H1 (cell line): ENCODE data around the gene ABCC11. TPM values are rescaled to one million over a fixed set of nuclear protein-coding genes. Genes with fewer than 3 reads are reported as not detected.

ENCODE experiments used
- CTCF ChIA-PET: fragments of 300-600 bp; sonication (Branson Sonifier 250); formaldehyde crosslinking; loops from one replicate; lab custom pipeline; 2021; ENCODE audit not compliant: partially characterized antibody; lab: Charles Lee
- POLR2A ChIA-PET: fragments of 300-600 bp; sonication (Branson Sonifier 250); formaldehyde crosslinking; loops from one replicate; lab custom pipeline; 2021; ENCODE audit warnings: inconsistent platforms; ENCODE audit not compliant: partially characterized antibody; lab: Charles Lee
- DNase-seq, 2 experiments: peaks; one replicate each; pipeline versions ENCODE4 v3.0.0 to v3.0.0-alpha.2; 2010 to 2022; ENCODE audit warnings: low spot score in 2 of 2, low read depth in 1 of 2, mixed read lengths in 1 of 2
- FAIRE-seq: peaks from 2 replicates; lab custom pipeline; 2011; peaks lifted over from hg19 to GRCh38; lab: Jason Lieb, UNC
- H2AFZ ChIP-seq: 2 replicates; pipeline ENCODE4 v1.8.1; 2012; ENCODE audit warnings: low read length, inconsistent platforms
- H2AK5ac ChIP-seq: 2 replicates; pipeline ENCODE4 v1.6.1; 2013; ENCODE audit warnings: low read depth, low read length
- H2BK120ac ChIP-seq: replicated peaks from 2 replicates; pipeline ENCODE3; 2013; ENCODE audit warnings: low read depth, low read length, inconsistent platforms
- H2BK12ac ChIP-seq: 2 replicates; pipeline ENCODE4 v1.6.1; 2013; ENCODE audit warnings: low read depth, low read length
- H2BK15ac ChIP-seq: 2 replicates; pipeline ENCODE4 v1.6.1; 2013; ENCODE audit warnings: low read length
- H2BK20ac ChIP-seq: 2 replicates; pipeline ENCODE4 v1.6.1; 2013; ENCODE audit warnings: low read length
- H2BK5ac ChIP-seq: 2 replicates; pipeline ENCODE4 v1.6.1; 2013; ENCODE audit warnings: low read depth, low read length
- H3K14ac ChIP-seq: 2 replicates; pipeline ENCODE4 v1.6.1; 2013; ENCODE audit warnings: inconsistent platforms; ENCODE audit not compliant: insufficient read length
- H3K18ac ChIP-seq: 2 replicates; pipeline ENCODE4 v1.6.1; 2013; ENCODE audit warnings: low read length; ENCODE audit errors: extremely low read depth
- H3K23ac ChIP-seq: 2 replicates; pipeline ENCODE4 v1.6.1; 2013; ENCODE audit warnings: inconsistent platforms; ENCODE audit not compliant: insufficient read length
- H3K23me2 ChIP-seq: 2 replicates; pipeline ENCODE4 v1.6.1; 2013; ENCODE audit warnings: low read depth, low read length
- H3K27ac ChIP-seq: 2 replicates; pipeline ENCODE4 v1.6.1; 2011; ENCODE audit warnings: low read depth, low read length, inconsistent platforms
- H3K27me3 ChIP-seq, 4 experiments: replicated peaks in 1 of 4; 1 replicate in 1 of 4; 2 replicates in 3 of 4; pipeline versions ENCODE4 v1.6.1 to v1.8.1; 2011 to 2013; ENCODE audit warnings: low read length in 3 of 4, mild to moderate bottlenecking in 3 of 4, inconsistent platforms in 2 of 4, mixed read lengths in 2 of 4, moderate library complexity in 1 of 4; ENCODE audit not compliant: control insufficient read depth in 3 of 4, insufficient read depth in 3 of 4; ENCODE audit errors: extremely low read depth in 1 of 4
- H3K36me3 ChIP-seq, 4 experiments: 2 replicates each; pipeline versions ENCODE4 v1.6.1 to v1.8.1; 2011 to 2013; ENCODE audit warnings: mild to moderate bottlenecking in 4 of 4, low read length in 3 of 4, moderate library complexity in 2 of 4, control low read depth in 1 of 4, inconsistent platforms in 1 of 4; ENCODE audit not compliant: insufficient read depth in 4 of 4, control insufficient read depth in 2 of 4
- H3K4ac ChIP-seq: replicated peaks from 2 replicates; pipeline ENCODE3; 2013; ENCODE audit warnings: low read length, low read depth, mixed read lengths, inconsistent platforms; ENCODE audit not compliant: insufficient read length
- H3K4me1 ChIP-seq, 4 experiments: replicated peaks in 1 of 4; 1 replicate in 1 of 4; 2 replicates in 3 of 4; pipeline versions ENCODE4 v1.6.1 to v1.8.1; 2011 to 2013; ENCODE audit warnings: low read length in 3 of 4, inconsistent platforms in 2 of 4, mixed read lengths in 1 of 4; ENCODE audit not compliant: insufficient read depth in 4 of 4, control insufficient read depth in 3 of 4
- H3K4me2 ChIP-seq, 2 experiments: 2 replicates each; pipeline versions ENCODE4 v1.6.1 to v1.8.1; 2011 to 2013; ENCODE audit warnings: low read depth in 2 of 2, low read length in 2 of 2, control low read depth in 1 of 2, inconsistent platforms in 1 of 2, mild to moderate bottlenecking in 1 of 2; ENCODE audit not compliant: insufficient read depth in 1 of 2
- H3K4me3 ChIP-seq, 4 experiments: fragments of 200-600, 300-600 bp in 1 of 4; sonication (generic), shearing (Covaris generic), sonication (Bioruptor Twin) in 1 of 4; 2 replicates each; pipeline versions ENCODE4 v1.5.1 to v1.8.1; 2011 to 2016; ENCODE audit warnings: low read length in 4 of 4, low read depth in 3 of 4, control low read depth in 2 of 4, inconsistent platforms in 2 of 4, mild to moderate bottlenecking in 2 of 4, mixed read lengths in 1 of 4, moderate library complexity in 1 of 4; ENCODE audit not compliant: insufficient read depth in 2 of 4; ENCODE audit errors: extremely low read depth in 1 of 4
- H3K56ac ChIP-seq: replicated peaks from 2 replicates; pipeline ENCODE3; 2013; ENCODE audit warnings: low read depth, mild to moderate bottlenecking, mixed read lengths, low read length, inconsistent platforms; ENCODE audit not compliant: insufficient read length
- H3K79me1 ChIP-seq: 2 replicates; pipeline ENCODE4 v1.6.1; 2013; ENCODE audit warnings: low read depth, low read length, control low read depth
- H3K79me2 ChIP-seq, 2 experiments: 2 replicates each; pipeline versions ENCODE4 v1.6.1 to v1.8.1; 2012 to 2013; ENCODE audit warnings: low read length in 2 of 2, mild to moderate bottlenecking in 2 of 2, inconsistent platforms in 1 of 2; ENCODE audit not compliant: insufficient read depth in 2 of 2, control insufficient read depth in 1 of 2
- H3K9ac ChIP-seq, 4 experiments: replicated peaks in 1 of 4; 1 replicate in 1 of 4; 2 replicates in 3 of 4; pipeline versions ENCODE4 v1.6.1 to v1.8.1; 2011 to 2013; ENCODE audit warnings: low read depth in 3 of 4, low read length in 3 of 4, control low read depth in 2 of 4, mild to moderate bottlenecking in 2 of 4, moderate library complexity in 2 of 4, inconsistent platforms in 1 of 4; ENCODE audit errors: extremely low read depth in 1 of 4
- H3K9me3 ChIP-seq, 2 experiments: 2 replicates each; pipeline versions ENCODE4 v1.6.1 to v1.8.1; 2012 to 2013; ENCODE audit warnings: mild to moderate bottlenecking in 2 of 2, moderate library complexity in 2 of 2, control low read depth in 1 of 2, inconsistent platforms in 1 of 2, low read depth in 1 of 2, low read length in 1 of 2, mixed read lengths in 1 of 2; ENCODE audit not compliant: insufficient read depth in 2 of 2
- H4K20me1 ChIP-seq, 2 experiments: replicated peaks in 1 of 2; 2 replicates each; pipeline versions ENCODE3 to v1.8.1; 2011 to 2013; ENCODE audit warnings: inconsistent platforms in 2 of 2, low read length in 2 of 2, mild to moderate bottlenecking in 1 of 2; ENCODE audit not compliant: insufficient read depth in 2 of 2, control insufficient read depth in 1 of 2
- H4K5ac ChIP-seq: 2 replicates; pipeline ENCODE4 v1.6.1; 2013; ENCODE audit warnings: low read length, low read depth, mixed read lengths, inconsistent platforms; ENCODE audit not compliant: insufficient read length
- H4K8ac ChIP-seq: 2 replicates; pipeline ENCODE4 v1.8.0; 2013; ENCODE audit warnings: mild to moderate bottlenecking, moderate library complexity, low read length, inconsistent platforms; ENCODE audit not compliant: insufficient read depth; ENCODE audit errors: extremely low read depth
- H4K91ac ChIP-seq: replicated peaks from 2 replicates; pipeline ENCODE3; 2013; ENCODE audit warnings: low read length, mixed read lengths, inconsistent platforms; ENCODE audit not compliant: insufficient read length
- BACH1 ChIP-seq: IDR thresholded peaks from 2 replicates; pipeline ENCODE4 v1.6.1; 2012; ENCODE audit warnings: low read length, improper control_type of control experiment
- CHD1 ChIP-seq: IDR thresholded peaks from 2 replicates; pipeline ENCODE4 v1.6.1; 2012; ENCODE audit warnings: low read depth, low read length, improper control_type of control experiment
- EZH2 ChIP-seq: fragments of 200-600 bp; sonication (generic); IDR thresholded peaks from 2 replicates; pipeline ENCODE4 v1.7.1; 2012; ENCODE audit warnings: low read depth, mild to moderate bottlenecking, moderate library complexity, low read length, inconsistent platforms; ENCODE audit not compliant: severe bottlenecking
- HDAC2 ChIP-seq, 2 experiments: fragments of 300-600 bp in 1 of 2; sonication (generic) in 1 of 2; IDR thresholded peaks; 2 replicates each; pipeline ENCODE4 v1.6.1; 2011 to 2012; ENCODE audit warnings: low read depth in 2 of 2, low read length in 2 of 2, mild to moderate bottlenecking in 2 of 2, moderate library complexity in 2 of 2, borderline replicate concordance in 1 of 2, inconsistent platforms in 1 of 2
- HDAC6 ChIP-seq: IDR thresholded peaks from one replicate; pipeline ENCODE4 v1.7.1; 2012; ENCODE audit warnings: low read depth, mild to moderate bottlenecking, inconsistent platforms, low read length, moderate library complexity
- KDM4A ChIP-seq: IDR thresholded peaks from one replicate; pipeline ENCODE4 v1.7.1; 2012; ENCODE audit warnings: low read depth, mild to moderate bottlenecking, moderate library complexity, low read length, inconsistent platforms; ENCODE audit not compliant: severe bottlenecking
- MAX ChIP-seq: IDR thresholded peaks from 2 replicates; pipeline ENCODE4 v1.6.1; 2012; ENCODE audit warnings: inconsistent platforms
- NRF1 ChIP-seq: IDR thresholded peaks from 2 replicates; pipeline ENCODE4 v1.6.1; 2011; ENCODE audit warnings: mild to moderate bottlenecking, low read depth, low read length, improper control_type of control experiment
- POLR2AphosphoS5 ChIP-seq: IDR thresholded peaks from 2 replicates; pipeline ENCODE4 v1.6.1; 2011; ENCODE audit warnings: low read depth, low read length
- RBBP5 ChIP-seq: IDR thresholded peaks from 2 replicates; pipeline ENCODE4 v1.7.1; 2012; ENCODE audit warnings: low read depth, mild to moderate bottlenecking, inconsistent platforms, low read length, moderate library complexity, borderline replicate concordance
- SAP30 ChIP-seq: fragments of 300-600 bp; sonication (generic); IDR thresholded peaks from 2 replicates; pipeline ENCODE4 v1.7.1; 2012; ENCODE audit warnings: low read length, moderate library complexity, mild to moderate bottlenecking, inconsistent platforms; ENCODE audit not compliant: insufficient read depth, insufficient replicate concordance
- SIX5 ChIP-seq: IDR thresholded peaks from 2 replicates; pipeline ENCODE4 v1.6.1; 2011; ENCODE audit warnings: mild to moderate bottlenecking, low read depth, low read length
- SRF ChIP-seq: IDR thresholded peaks from 2 replicates; pipeline ENCODE4 v1.6.1; 2011; ENCODE audit warnings: mild to moderate bottlenecking, low read depth, low read length, moderate library complexity
- SUZ12 ChIP-seq: fragments of 200-600 bp; sonication (generic); IDR thresholded peaks from 2 replicates; pipeline ENCODE4 v1.6.1; 2012; ENCODE audit warnings: mild to moderate bottlenecking, inconsistent platforms, low read length, moderate library complexity, mixed read lengths
- TAF1 ChIP-seq: IDR thresholded peaks from 2 replicates; pipeline ENCODE4 v1.6.1; 2011; ENCODE audit warnings: mild to moderate bottlenecking, low read depth, low read length
- WGBS, 2 experiments: shearing (Covaris generic) in 1 of 2; methylation state at CpG; one replicate each; pipeline versions ENCODE4 v1.1.6 to v1.1.7; 2013 to 2015; ENCODE audit warnings: low lambda C conversion rate in 2 of 2, mixed read lengths in 2 of 2, inconsistent platforms in 1 of 2, low coverage in 1 of 2, missing lambda C conversion rate in 1 of 2; ENCODE audit not compliant: insufficient replicate concordance in 2 of 2, insufficient coverage in 1 of 2, insufficient read length in 1 of 2; ENCODE audit errors: extremely low coverage in 1 of 2, missing lambda C conversion rate in 1 of 2; 5-methylcytosine and 5-hydroxymethylcytosine counted together
- polyA plus RNA-seq, 7 experiments: library from polyadenylated mRNA; depleted of rRNA in 3 of 7; stranded (reverse) in 5 of 7; unstranded in 2 of 7; fragments of >200 nt in 5 of 7; fragments of 200-250 nt in 2 of 7; gene quantifications; 1 replicate in 5 of 7; 2 replicates in 1 of 7; 4 replicates in 1 of 7; pipeline versions ENCODE4 v1.2.1 to v1.2.3, GENCODE V29; 2011 to 2013; ENCODE audit warnings: missing spikeins in 2 of 7, mixed read lengths in 2 of 7
- total RNA-seq: library from RNA; stranded (reverse); fragmentation: NEBNext Ultra II Directional; extraction: Animal tissue kit (Norgen Biotek cat#: 25700); gene quantifications from 2 replicates; pipeline ENCODE4 v1.2.1, GENCODE V29; 2021

Gene ABCC11
- total and polyA plus RNA-seq, 2 of the 8 experiments (the other 6 are each of a cell fraction or from before 2014, with no cell fraction given), result 0.06 TPM; not detected in 1

- Histone ChIP-seq H3K9me3 (no peaks in the 10 kb centered on the region), H3K36me3 (no peaks in the 10 kb centered on the region), H4K8ac (no peak overlapping the region), H3K23ac (no peak overlapping the region), H4K20me1 (no peaks in the 10 kb centered on the region), H2BK12ac (no peak overlapping the region), H3K9ac (no peak overlapping the region), H3K79me2 (no peaks in the 10 kb centered on the region), H3K56ac (no peak overlapping the region), H3K4me1 (no peaks in the 10 kb centered on the region; a peak in 1 of 7 replicates), H3K4ac (no peak overlapping the region), H3K27ac (no peak overlapping the region), H3K4me2 (no peak overlapping the region), H2BK5ac (no peak overlapping the region), H3K4me3 (no peak overlapping the region), H2BK15ac (no peak overlapping the region), H3K18ac (no peak overlapping the region), H2AK5ac (no peak overlapping the region), H2BK120ac (no peak overlapping the region), H3K14ac (no peak overlapping the region), H4K91ac (no peak overlapping the region), H2BK20ac (no peak overlapping the region), H4K5ac (no peak overlapping the region), H3K79me1 (no peaks in the 10 kb centered on the region), H3K23me2 (no peaks in the 10 kb centered on the region), H3K27me3 (no peaks in the 10 kb centered on the region), H2AFZ (no peak overlapping the region)
- ChIA-PET CTCF (no interaction called here), POLR2A (no interaction called here)
- 88% methylated on average over 6 of the region's 6 CpGs; no CpG with 5 or more reads in 1 of the 2 experiments for WGBS, 2 experiments
- FAIRE-seq, result no peak
- no peak for DNase-seq
- TF ChIP-seq BACH1 (no peak), HDAC2 (IDR thresholded peaks at IDR 0.05; ENCODE audit: borderline replicate concordance in 1 of 2, low read depth in 2 of 2, low read length in 2 of 2) (no peak), HDAC6 (no peak), CHD1 (no peak), POLR2AphosphoS5 (no peak), RBBP5 (no peak), SUZ12 (no peak), TAF1 (no peak), SIX5 (no peak), MAX (no peak), KDM4A (no peak), NRF1 (no peak), SAP30 (no peak), EZH2 (no peak), SRF (no peak)
Measured at GRCh38 chr16:48215738-48216137, 31.6 kb downstream of the ABCC11 start.
